Measurements from ENCODE around the gene ATP8B2. TPM values are rescaled to one million over a fixed set of nuclear protein-coding genes. Genes with fewer than 3 reads are reported as not detected.

The ATP8B2 gene
- total RNA-seq, 1 experiment from 2014 or later = 22.1 TPM

DNA sequence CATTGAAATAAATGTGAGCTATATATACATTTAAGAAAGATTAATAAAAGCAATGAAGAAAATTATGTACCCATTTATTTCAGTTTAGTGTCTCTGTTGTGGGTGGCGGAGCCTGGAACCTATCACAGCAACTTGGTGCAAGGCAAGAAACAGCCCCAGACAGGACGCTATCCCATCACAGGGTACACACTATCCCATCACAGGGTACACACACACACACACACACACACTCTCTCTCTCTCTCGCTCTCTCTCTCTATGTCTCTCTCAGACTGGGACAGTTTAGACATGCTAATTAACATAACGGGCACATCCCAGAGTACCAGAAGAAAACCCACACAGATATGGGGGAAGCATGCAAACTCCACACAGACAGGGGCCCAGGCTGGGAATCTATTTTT is 73.4 kb downstream of the ATP8B2 start:
- no peaks in the 10 kb centered on the region for H3K79me2 ChIP-seq (ENCODE audit: insufficient read depth, low read length)
- no peaks in the 10 kb centered on the region for H3K9me2 ChIP-seq (ENCODE audit: insufficient read depth)
- TF ChIP-seq, protein P1, sequence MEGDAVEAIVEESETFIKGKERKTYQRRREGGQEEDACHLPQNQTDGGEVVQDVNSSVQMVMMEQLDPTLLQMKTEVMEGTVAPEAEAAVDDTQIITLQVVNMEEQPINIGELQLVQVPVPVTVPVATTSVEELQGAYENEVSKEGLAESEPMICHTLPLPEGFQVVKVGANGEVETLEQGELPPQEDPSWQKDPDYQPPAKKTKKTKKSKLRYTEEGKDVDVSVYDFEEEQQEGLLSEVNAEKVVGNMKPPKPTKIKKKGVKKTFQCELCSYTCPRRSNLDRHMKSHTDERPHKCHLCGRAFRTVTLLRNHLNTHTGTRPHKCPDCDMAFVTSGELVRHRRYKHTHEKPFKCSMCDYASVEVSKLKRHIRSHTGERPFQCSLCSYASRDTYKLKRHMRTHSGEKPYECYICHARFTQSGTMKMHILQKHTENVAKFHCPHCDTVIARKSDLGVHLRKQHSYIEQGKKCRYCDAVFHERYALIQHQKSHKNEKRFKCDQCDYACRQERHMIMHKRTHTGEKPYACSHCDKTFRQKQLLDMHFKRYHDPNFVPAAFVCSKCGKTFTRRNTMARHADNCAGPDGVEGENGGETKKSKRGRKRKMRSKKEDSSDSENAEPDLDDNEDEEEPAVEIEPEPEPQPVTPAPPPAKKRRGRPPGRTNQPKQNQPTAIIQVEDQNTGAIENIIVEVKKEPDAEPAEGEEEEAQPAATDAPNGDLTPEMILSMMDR (IDR thresholded peaks at IDR 0.05 in 2 of 3, conservative IDR thresholded peaks at IDR 0.05 in 1 of 3; ENCODE audit: borderline replicate concordance in 1 of 3, insufficient read depth in 1 of 3, low read depth in 2 of 3, low read length in 2 of 3) = no peak
- no peak for TF ChIP-seq CEBPB (IDR thresholded peaks at IDR 0.05; ENCODE audit: low read depth)
- intact Hi-C loops (cut with micrococcal nuclease) = no loop called here
- H3K36me3 ChIP-seq (ENCODE audit: control insufficient read depth in 1 of 2, insufficient read depth in 2 of 2, low read length in 2 of 2) = no peaks in the 10 kb centered on the region
- no peak overlapping the region for H3K4me3 ChIP-seq (replicated peaks in 1 of 2; ENCODE audit: low read depth in 1 of 2, low read length in 2 of 2)
- H3K4me1 ChIP-seq (ENCODE audit: control insufficient read depth in 1 of 2, insufficient read depth in 2 of 2, low read length in 2 of 2) = no peaks in the 10 kb centered on the region
- no peak overlapping the region for H3K9ac ChIP-seq (ENCODE audit: low read length)
- ATAC-seq = no peak
- BruUV-seq (replicated peaks) = no TSS peak
- CTCF ChIA-PET = no interaction called here
- H3K27ac ChIP-seq (ENCODE audit: low read depth, low read length) = no peak overlapping the region
- POLR2A ChIA-PET = no interaction called here
- H2AFZ ChIP-seq (ENCODE audit: low read depth, low read length, poor library complexity, severe bottlenecking) = no peak overlapping the region
- RAD21 ChIA-PET (ENCODE audit: low non-redundant PET in 1 of 2, low total read pairs in 2 of 2, uncharacterized antibody in 2 of 2, unreplicated experiment in 2 of 2) = no interaction called here
- DNase-seq (ENCODE audit: low read depth, low spot score) = no peak
- H4K20me1 ChIP-seq (ENCODE audit: insufficient read depth) = no peaks in the 10 kb centered on the region
- H3K4me2 ChIP-seq (ENCODE audit: low read length) = no peak overlapping the region
- no peaks in the 10 kb centered on the region for H3K9me3 ChIP-seq (ENCODE audit: control insufficient read depth in 1 of 2, insufficient read depth in 1 of 2, low read depth in 1 of 2, low read length in 2 of 2)
- no peaks in the 10 kb centered on the region for H3K27me3 ChIP-seq (ENCODE audit: insufficient read depth, low read length)

DNA sequence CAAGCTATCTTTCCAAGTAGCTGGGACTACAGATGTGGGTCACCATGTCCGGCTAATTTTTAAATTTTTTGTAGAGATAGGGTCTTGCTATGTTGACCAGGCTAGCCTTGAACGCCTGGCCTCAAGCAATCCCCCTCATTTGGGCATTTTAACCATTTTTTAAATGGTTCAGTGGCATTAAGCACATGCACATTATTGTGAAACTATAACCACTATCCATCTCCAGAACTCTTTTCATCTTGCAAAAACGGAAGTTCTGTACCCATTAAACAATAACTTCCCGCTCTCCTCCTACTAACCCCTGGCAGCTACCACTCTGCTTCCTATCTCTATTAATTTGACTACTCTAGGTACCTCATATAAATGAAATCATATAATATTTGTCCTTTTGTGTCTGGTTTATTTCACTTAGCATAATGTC is 75.1 kb downstream of the ATP8B2 start:
- H3K9me3 ChIP-seq (ENCODE audit: control insufficient read depth in 1 of 2, insufficient read depth in 1 of 2, low read depth in 1 of 2, low read length in 2 of 2) = no peaks in the 10 kb centered on the region
- H2AFZ ChIP-seq (ENCODE audit: low read depth, low read length, poor library complexity, severe bottlenecking) = no peak overlapping the region
- no peak for TF ChIP-seq ELF1 (IDR thresholded peaks at IDR 0.05; ENCODE audit: borderline replicate concordance, low read depth)
- no peak for TF ChIP-seq TCF7L2 (IDR thresholded peaks at IDR 0.05; ENCODE audit: borderline replicate concordance, extremely low read depth, insufficient read depth, insufficient read length)
- no peak for TF ChIP-seq CEBPB (IDR thresholded peaks at IDR 0.05; ENCODE audit: low read depth)
- no peak for TF ChIP-seq JUND (IDR thresholded peaks at IDR 0.05)
- no peak for TF ChIP-seq FOSL1 (IDR thresholded peaks at IDR 0.05; ENCODE audit: low read depth)
- TF ChIP-seq, protein P2, sequence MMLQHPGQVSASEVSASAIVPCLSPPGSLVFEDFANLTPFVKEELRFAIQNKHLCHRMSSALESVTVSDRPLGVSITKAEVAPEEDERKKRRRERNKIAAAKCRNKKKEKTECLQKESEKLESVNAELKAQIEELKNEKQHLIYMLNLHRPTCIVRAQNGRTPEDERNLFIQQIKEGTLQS (IDR thresholded peaks at IDR 0.05) = no peak
- no peak for TF ChIP-seq POLR2AphosphoS5 (IDR thresholded peaks at IDR 0.05; ENCODE audit: low read depth, low read length)
- no peak for TF ChIP-seq EZH2phosphoT487 (IDR thresholded peaks at IDR 0.05; ENCODE audit: borderline replicate concordance)
- TF ChIP-seq YY1 (IDR thresholded peaks at IDR 0.05; ENCODE audit: extremely low read depth, insufficient replicate concordance, low read depth, low read length) = no peak
- TF ChIP-seq SP1 (IDR thresholded peaks at IDR 0.05; ENCODE audit: low read depth) = no peak
- TF ChIP-seq RAD21 (IDR thresholded peaks at IDR 0.05; ENCODE audit: low read depth) = no peak
- ChIA-PET RAD21 (ENCODE audit: low non-redundant PET in 1 of 2, low total read pairs in 2 of 2, uncharacterized antibody in 2 of 2, unreplicated experiment in 2 of 2) (no interaction called here), POLR2A (no interaction called here), CTCF (no interaction called here)
- no peaks in the 10 kb centered on the region for H3K9me2 ChIP-seq (ENCODE audit: insufficient read depth)
- H3K79me2 ChIP-seq (ENCODE audit: insufficient read depth, low read length) = no peaks in the 10 kb centered on the region
- H3K27me3 ChIP-seq (ENCODE audit: insufficient read depth, low read length) = no peaks in the 10 kb centered on the region
- DNase-seq (ENCODE audit: low read depth, low spot score) = no peak
- intact Hi-C loops (cut with micrococcal nuclease) = no loop called here
- H3K27ac ChIP-seq (ENCODE audit: low read depth, low read length) = no peak overlapping the region
- no peaks in the 10 kb centered on the region for H3K36me3 ChIP-seq (ENCODE audit: control insufficient read depth in 1 of 2, insufficient read depth in 2 of 2, low read length in 2 of 2)
- H3K4me2 ChIP-seq (ENCODE audit: low read length) = no peak overlapping the region
- ATAC-seq = no peak
- H3K9ac ChIP-seq (ENCODE audit: low read length) = no peak overlapping the region
- no TSS peak for BruUV-seq (replicated peaks)
- peaks cover 5 to 8% of the 10 kb centered on the region in 2 experiments; a peak in 3 of 4 replicates for H3K4me1 ChIP-seq (ENCODE audit: control insufficient read depth in 1 of 2, insufficient read depth in 2 of 2, low read length in 2 of 2)
- H4K20me1 ChIP-seq (ENCODE audit: insufficient read depth) = no peaks in the 10 kb centered on the region
- H3K4me3 ChIP-seq (replicated peaks in 1 of 2; ENCODE audit: low read depth in 1 of 2, low read length in 2 of 2) = no peak overlapping the region
